Neuronal stem cell (in vitro differentiated cells): ENCODE measurements around the gene MICAL3.

Experiments used
- DNase-seq: peaks from one replicate; pipeline ENCODE4 v3.0.0-alpha.2; 2013; ENCODE audit warnings: low spot score
- H2AFZ ChIP-seq: one replicate; pipeline ENCODE4 v1.6.1; 2013; ENCODE audit warnings: mild to moderate bottlenecking, low read length, inconsistent platforms
- H2AK5ac ChIP-seq: 2 replicates; pipeline ENCODE4 v1.6.1; 2013; ENCODE audit warnings: low read depth, mild to moderate bottlenecking, inconsistent platforms, low read length, moderate library complexity, mixed read lengths
- H2BK120ac ChIP-seq: 2 replicates; pipeline ENCODE4 v1.6.1; 2013; ENCODE audit warnings: low read depth, mild to moderate bottlenecking, inconsistent platforms, low read length, moderate library complexity, mixed read lengths
- H2BK12ac ChIP-seq: one replicate; pipeline ENCODE4 v1.6.1; 2013; ENCODE audit warnings: low read length, inconsistent platforms
- H2BK15ac ChIP-seq: 2 replicates; pipeline ENCODE4 v1.6.1; 2013; ENCODE audit warnings: mild to moderate bottlenecking, low read length, inconsistent platforms, mixed read lengths
- H2BK5ac ChIP-seq: one replicate; pipeline ENCODE4 v1.6.1; 2013; ENCODE audit warnings: inconsistent platforms, mild to moderate bottlenecking, low read length, moderate library complexity
- H3K14ac ChIP-seq: one replicate; pipeline ENCODE4 v1.6.1; 2013; ENCODE audit warnings: low read length, inconsistent platforms
- H3K18ac ChIP-seq: 2 replicates; pipeline ENCODE4 v1.6.1; 2013; ENCODE audit warnings: low read length, inconsistent platforms
- H3K23ac ChIP-seq: 2 replicates; pipeline ENCODE4 v1.6.1; 2013; ENCODE audit warnings: low read depth, mild to moderate bottlenecking, mixed read lengths, low read length, inconsistent platforms; ENCODE audit not compliant: poor library complexity
- H3K27ac ChIP-seq: replicated peaks from 3 replicates; pipeline ENCODE4 v1.5.1; 2013; ENCODE audit warnings: low read length, inconsistent platforms
- H3K27me3 ChIP-seq, 3 experiments: 2 replicates each; pipeline ENCODE4 v1.6.1; 2013; ENCODE audit warnings: low read length in 3 of 3, mild to moderate bottlenecking in 2 of 3, inconsistent platforms in 1 of 3, low read depth in 1 of 3, mixed read lengths in 1 of 3, moderate library complexity in 1 of 3; ENCODE audit not compliant: control insufficient read depth in 3 of 3, insufficient read depth in 3 of 3
- H3K36me3 ChIP-seq, 2 donors: replicated peaks in 1 of 2; 2 replicates each; pipeline ENCODE4 v1.6.1; 2013; ENCODE audit warnings: low read length in 2 of 2; ENCODE audit not compliant: control insufficient read depth in 2 of 2, insufficient read depth in 2 of 2
- H3K4ac ChIP-seq: 2 replicates; pipeline ENCODE4 v1.6.1; 2013; ENCODE audit warnings: inconsistent platforms, mild to moderate bottlenecking, low read length, moderate library complexity
- H3K4me1 ChIP-seq, 2 donors: 1 replicate in 1 of 2; 2 replicates in 1 of 2; pipeline ENCODE4 v1.6.1; 2013; ENCODE audit warnings: low read length in 2 of 2, low read depth in 1 of 2; ENCODE audit not compliant: control insufficient read depth in 2 of 2, insufficient read depth in 1 of 2
- H3K4me2 ChIP-seq: one replicate; pipeline ENCODE4 v1.6.1; 2013; ENCODE audit warnings: mild to moderate bottlenecking, low read length, inconsistent platforms; ENCODE audit not compliant: insufficient read depth, poor library complexity, severe bottlenecking
- H3K4me3 ChIP-seq, 2 donors: 2 replicates each; pipeline ENCODE4 v1.5.1; 2013; ENCODE audit warnings: low read length in 2 of 2, mild to moderate bottlenecking in 2 of 2, inconsistent platforms in 1 of 2, moderate library complexity in 1 of 2
- H3K79me1 ChIP-seq: one replicate; pipeline ENCODE4 v1.6.1; 2013; ENCODE audit warnings: low read depth, mild to moderate bottlenecking, inconsistent platforms, low read length, moderate library complexity
- H3K9ac ChIP-seq: one replicate; pipeline ENCODE4 v1.6.1; 2013; ENCODE audit warnings: mild to moderate bottlenecking, low read depth, low read length, inconsistent platforms; ENCODE audit not compliant: poor library complexity
- H3K9me3 ChIP-seq, 2 donors: replicated peaks in 1 of 2; 2 replicates each; pipeline versions ENCODE3 to v1.6.1; 2013; ENCODE audit warnings: low read length in 2 of 2, mild to moderate bottlenecking in 2 of 2, inconsistent platforms in 1 of 2, low read depth in 1 of 2, mixed read lengths in 1 of 2, moderate library complexity in 1 of 2; ENCODE audit not compliant: control insufficient read depth in 2 of 2, insufficient read depth in 1 of 2
- H4K8ac ChIP-seq: one replicate; pipeline ENCODE4 v1.6.1; 2013; ENCODE audit warnings: low read depth, mild to moderate bottlenecking, inconsistent platforms, low read length, moderate library complexity
- H4K91ac ChIP-seq: one replicate; pipeline ENCODE4 v1.6.1; 2013; ENCODE audit warnings: low read length, low read depth, mild to moderate bottlenecking, inconsistent platforms; ENCODE audit not compliant: poor library complexity
- WGBS, 2 donors: extraction: QIAGEN DNeasy Blood & Tissue Kit; methylation state at CpG; one replicate each; pipeline ENCODE4 v1.1.7; 2013; ENCODE audit warnings: missing lambda C conversion rate in 2 of 2, mixed read lengths in 1 of 2; ENCODE audit not compliant: insufficient read length in 2 of 2, insufficient replicate concordance in 1 of 2; ENCODE audit errors: extremely low coverage in 2 of 2; 5-methylcytosine and 5-hydroxymethylcytosine counted together

The MICAL3 gene

GRCh38 chr22:17977371-17977770, 47.0 kb downstream of the MICAL3 start:
- no CpG with 5 or more reads among the region's 2 CpGs for WGBS, 2 donors
- no peaks in the 10 kb centered on the region for H3K27me3 ChIP-seq

GRCh38 chr22:17976121-17976520, 48.2 kb downstream of the MICAL3 start:
- H2BK120ac ChIP-seq = no peak overlapping the region
- H3K4ac ChIP-seq = no peak overlapping the region
- H4K8ac ChIP-seq = no peak overlapping the region
- H3K14ac ChIP-seq = no peak overlapping the region
- no peak overlapping the region for H4K91ac ChIP-seq
- no peak overlapping the region for H2BK15ac ChIP-seq
- H3K4me2 ChIP-seq = no peak overlapping the region
- peaks cover 5% of the 10 kb centered on the region for H3K79me1 ChIP-seq
- no peak overlapping the region for H3K9ac ChIP-seq
- H2AK5ac ChIP-seq = no peak overlapping the region
- peaks cover 0 to 3% of the 10 kb centered on the region in 2 donors for H3K36me3 ChIP-seq
- no peak for DNase-seq
- H3K18ac ChIP-seq = no peak overlapping the region
- WGBS, 2 donors = no CpG with 5 or more reads among the region's 3 CpGs
- H2BK12ac ChIP-seq = no peak overlapping the region
- H3K27ac ChIP-seq = no peak overlapping the region
- H3K4me3 ChIP-seq = no peak overlapping the region
- no peaks in the 10 kb centered on the region for H3K27me3 ChIP-seq
- no peak overlapping the region for H3K23ac ChIP-seq
- H2AFZ ChIP-seq = no peak overlapping the region
- no peak overlapping the region for H2BK5ac ChIP-seq
- H3K4me1 ChIP-seq = peaks cover 2 to 18% of the 10 kb centered on the region in 2 donors
- no peaks in the 10 kb centered on the region for H3K9me3 ChIP-seq

More at GRCh38 chr22:17977371-17977770, 47.0 kb downstream of the MICAL3 start:
- H3K79me1 ChIP-seq = peaks cover 7% of the 10 kb centered on the region
- DNase-seq = no peak
- H3K9me3 ChIP-seq = no peaks in the 10 kb centered on the region
- H3K27ac ChIP-seq = no peak overlapping the region
- H3K14ac ChIP-seq = no peak overlapping the region
- H3K4me2 ChIP-seq = no peak overlapping the region
- H2BK120ac ChIP-seq = no peak overlapping the region
- no peak overlapping the region for H4K8ac ChIP-seq
- no peak overlapping the region for H2AFZ ChIP-seq
- peaks cover 2 to 12% of the 10 kb centered on the region in 2 donors for H3K4me1 ChIP-seq
- H3K4ac ChIP-seq = no peak overlapping the region
- no peak overlapping the region for H2AK5ac ChIP-seq
- no peak overlapping the region for H2BK15ac ChIP-seq
- no peak overlapping the region for H2BK12ac ChIP-seq
- no peak overlapping the region for H2BK5ac ChIP-seq
- no peak overlapping the region for H3K4me3 ChIP-seq
- peaks cover 0 to 3% of the 10 kb centered on the region in 2 donors for H3K36me3 ChIP-seq
- no peak overlapping the region for H3K9ac ChIP-seq
- H4K91ac ChIP-seq = no peak overlapping the region
- no peak overlapping the region for H3K23ac ChIP-seq
- no peak overlapping the region for H3K18ac ChIP-seq

GRCh38 chr22:17974703-17975372, 49.5 kb downstream of the MICAL3 start:
- H3K4me3 ChIP-seq = no peak overlapping the region
- H2AK5ac ChIP-seq = no peak overlapping the region
- H3K4me2 ChIP-seq = no peak overlapping the region
- H3K9ac ChIP-seq = no peak overlapping the region
- H3K14ac ChIP-seq = no peak overlapping the region
- peaks cover under 1 to 3% of the 10 kb centered on the region in 2 donors for H3K36me3 ChIP-seq
- no peak overlapping the region for H2AFZ ChIP-seq
- H3K27ac ChIP-seq = no peak overlapping the region
- H2BK15ac ChIP-seq = no peak overlapping the region
- no peak overlapping the region for H3K23ac ChIP-seq
- WGBS, 2 donors = no CpG with 5 or more reads among the region's 8 CpGs
- H3K9me3 ChIP-seq = no peaks in the 10 kb centered on the region
- no peak overlapping the region for H2BK120ac ChIP-seq
- no peak overlapping the region for H4K91ac ChIP-seq
- DNase-seq = no peak
- H3K79me1 ChIP-seq = peaks cover 5% of the 10 kb centered on the region
- H3K27me3 ChIP-seq = no peaks in the 10 kb centered on the region
- H3K4me1 ChIP-seq = peaks cover 3 to 13% of the 10 kb centered on the region in 2 donors
- no peak overlapping the region for H4K8ac ChIP-seq
- H2BK12ac ChIP-seq = no peak overlapping the region
- no peak overlapping the region for H3K18ac ChIP-seq
- H3K4ac ChIP-seq = no peak overlapping the region
- no peak overlapping the region for H2BK5ac ChIP-seq

GRCh38 chr22:17974087-17974486, 50.3 kb downstream of the MICAL3 start:
- H2AK5ac ChIP-seq = no peak overlapping the region
- WGBS, 2 donors = no CpG with 5 or more reads among the region's 3 CpGs

More at GRCh38 chr22:17974087-17974486, 50.3 kb downstream of the MICAL3 start:
- Histone ChIP-seq H2BK12ac (no peak overlapping the region), H4K8ac (no peak overlapping the region), H3K36me3 (peaks cover 3 to 4% of the 10 kb centered on the region in 2 donors), H3K23ac (no peak overlapping the region), H3K4me3 (no peak overlapping the region), H2BK5ac (no peak overlapping the region), H3K4me1 (peaks cover 3 to 16% of the 10 kb centered on the region in 2 donors), H2AFZ (no peak overlapping the region), H3K4ac (no peak overlapping the region), H3K14ac (no peak overlapping the region), H2BK120ac (no peak overlapping the region), H4K91ac (no peak overlapping the region), H2BK15ac (no peak overlapping the region), H3K9me3 (no peaks in the 10 kb centered on the region), H3K79me1 (peaks cover 5% of the 10 kb centered on the region), H3K27ac (no peak overlapping the region), H3K9ac (no peak overlapping the region), H3K18ac (no peak overlapping the region), H3K4me2 (no peak overlapping the region), H3K27me3 (no peaks in the 10 kb centered on the region)
- DNase-seq = no peak
